GM08714 (cell line): Measurements from ENCODE around the gene PDF.
"Not testable (repeated sequence)": the region's sequence is repeated elsewhere in the genome, so short reads cannot be mapped to it uniquely, and the experiment has no call there.

Source experiments
- H3K4me3 ChIP-seq: fragments of 200-500 bp; sonication (Bioruptor generic); 2 replicates; pipeline ENCODE4 v1.5.1; 2014; ENCODE audit warnings: mild to moderate bottlenecking, low read length, inconsistent platforms
- ZNF274 ChIP-seq: IDR thresholded peaks from 2 replicates; pipeline ENCODE4 v1.6.1; 2012; ENCODE audit warnings: mild to moderate bottlenecking, low read depth, low read length

PDF gene

DNA sequence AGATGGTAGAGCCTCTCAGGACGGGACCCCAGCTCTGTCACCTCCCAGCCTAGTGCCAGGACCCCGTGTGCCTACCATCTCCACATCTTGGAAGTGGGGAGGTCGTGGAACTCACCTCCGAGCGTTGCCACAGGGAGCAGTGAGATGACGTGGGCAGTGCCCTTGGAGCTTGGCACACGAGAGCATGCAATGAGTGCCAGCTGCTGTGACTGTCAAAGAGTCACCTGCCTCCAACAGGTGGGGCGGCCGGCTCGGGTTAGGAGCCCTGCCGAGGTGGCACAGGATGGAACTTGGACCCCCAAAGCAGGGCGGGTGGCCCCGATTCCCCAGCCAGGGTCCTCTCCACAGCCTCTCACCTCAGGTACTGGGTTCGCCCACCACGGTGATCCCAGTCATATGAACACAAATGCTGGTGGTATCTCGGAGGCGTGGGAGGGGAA is 13.8 kb downstream of the PDF start:
- no peak overlapping the region for H3K4me3 ChIP-seq
- TF ChIP-seq ZNF274 = no peak

- H3K4me3 ChIP-seq = no peak overlapping the region
- no peak for TF ChIP-seq ZNF274
Observed at GRCh38 chr16:69315486-69316311, 14.7 kb downstream of the PDF start.

- TF ChIP-seq ZNF274 = no peak
- no peak overlapping the region for H3K4me3 ChIP-seq
Observed at GRCh38 chr16:69314534-69314933, 15.9 kb downstream of the PDF start.

- H3K4me3 ChIP-seq = no peak overlapping the region
- no peak for TF ChIP-seq ZNF274
Observed at GRCh38 chr16:69313469-69313868, 16.9 kb downstream of the PDF start.

DNA sequence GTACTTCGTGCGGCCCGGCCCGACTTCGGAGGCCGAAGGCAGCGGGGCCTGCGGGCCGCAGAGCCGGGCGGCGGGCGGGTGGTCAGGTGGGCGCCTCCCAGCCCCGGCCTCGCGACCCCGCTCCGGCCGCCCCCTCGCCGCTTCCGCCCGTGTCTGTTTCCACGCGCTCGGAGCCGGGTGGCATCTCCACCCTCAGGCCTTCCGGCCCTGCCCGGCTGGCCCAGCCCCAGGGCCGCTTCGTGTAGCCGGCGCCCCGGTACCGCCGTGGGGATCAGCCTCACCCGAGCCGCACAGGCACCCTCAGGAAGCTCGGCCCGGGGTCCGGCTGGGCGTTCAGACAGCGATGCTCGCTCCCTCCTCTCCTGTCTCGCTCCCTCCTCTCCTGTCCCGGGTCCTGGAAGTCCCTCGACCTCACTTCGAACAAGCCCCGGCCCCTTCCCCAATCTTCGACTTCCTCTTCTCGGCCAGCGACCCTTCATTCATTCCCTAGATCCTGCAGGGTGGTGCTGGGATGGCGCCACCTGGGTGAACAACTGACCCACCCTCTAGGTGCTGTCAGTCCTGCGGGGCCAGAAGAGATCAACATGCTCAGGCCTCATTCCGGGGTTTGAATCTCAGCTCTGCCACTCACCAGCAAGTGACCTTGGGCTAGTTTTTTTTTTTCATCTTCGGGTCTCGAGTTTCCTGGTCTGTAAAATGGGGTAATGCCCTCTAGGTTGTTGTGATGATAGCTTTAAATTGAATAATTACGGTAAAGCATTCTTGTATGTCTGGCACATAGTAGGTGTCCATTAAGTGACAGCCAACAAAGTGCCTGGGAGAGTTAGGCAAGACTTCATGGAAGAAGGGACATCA is 18.6 kb downstream of the PDF start:
- no peak for TF ChIP-seq ZNF274
- peak overlapping the region; percentile 92 for H3K4me3 ChIP-seq

DNA sequence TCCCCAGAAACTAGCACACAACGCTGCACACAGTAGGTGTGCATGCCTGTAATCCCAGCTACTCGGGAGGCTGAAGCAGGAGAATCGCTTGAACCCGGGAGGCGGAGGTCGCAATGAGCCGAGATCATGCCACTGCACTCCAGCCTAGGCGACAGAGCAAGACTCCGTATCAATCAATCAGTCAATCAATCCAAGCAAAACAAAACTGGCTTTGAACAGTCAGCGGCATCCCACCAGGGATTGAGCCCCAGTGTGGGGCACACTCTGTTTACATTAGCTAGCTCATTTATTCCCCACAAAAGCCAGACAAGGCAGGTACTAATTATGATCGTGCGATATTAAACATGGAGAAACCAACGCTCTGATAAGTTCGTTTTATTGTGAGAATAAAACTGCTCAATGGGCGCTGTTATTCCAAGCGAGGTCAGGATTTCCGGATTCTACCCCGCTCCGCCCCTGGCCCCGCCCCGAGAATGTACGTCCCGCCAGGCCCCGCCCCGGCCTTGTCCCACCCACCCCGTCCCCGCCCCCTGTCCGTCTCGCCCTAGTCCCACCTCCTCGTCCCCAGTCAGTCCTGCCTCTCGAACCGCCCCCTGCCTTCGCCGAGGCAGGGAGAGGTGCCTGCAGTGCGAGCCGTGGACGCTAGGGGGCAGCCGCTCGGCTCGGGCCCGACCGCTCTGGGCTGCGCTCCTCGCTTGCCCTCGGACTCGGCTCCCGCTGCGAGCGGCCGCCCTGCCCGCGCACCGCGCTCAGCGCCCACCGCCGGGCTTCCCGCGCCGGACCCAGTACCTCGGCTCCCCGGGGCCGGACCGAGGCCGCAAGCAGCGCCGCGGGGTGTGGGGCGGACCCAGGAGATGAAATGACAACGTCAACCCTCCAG is 19.5 kb downstream of the PDF start, which contains the start of gene VPS4A:
TSS of gene VPS4A (plus strand) at position 698 of the 880 bp plus-strand sequence. CDS start at position 860, 162 bp downstream.
- TF ChIP-seq ZNF274 = no peak
- peak within 1 kb of the TSS; percentile 92 for H3K4me3 ChIP-seq

DNA sequence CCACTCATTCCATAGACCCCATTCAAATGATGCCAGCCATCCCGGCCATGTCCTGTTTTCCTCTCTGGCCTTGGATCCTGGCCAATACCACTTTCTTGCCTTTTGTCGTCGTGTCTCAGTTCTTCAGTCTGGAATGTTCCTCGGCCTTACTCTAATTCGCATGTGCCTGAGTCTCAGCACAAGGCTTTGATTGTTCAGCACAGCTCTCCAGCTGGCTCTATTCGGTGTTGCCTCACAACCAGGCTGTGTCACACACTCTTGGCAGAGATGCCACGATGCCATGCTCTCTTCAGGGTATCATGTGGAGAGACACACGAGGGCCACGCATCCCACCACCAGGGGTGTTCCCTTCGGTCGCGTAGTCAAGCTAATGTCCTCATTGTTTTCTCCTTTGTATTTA is 21.1 kb downstream of the PDF start:
- TF ChIP-seq ZNF274 = no peak
- H3K4me3 ChIP-seq = no peak overlapping the region

DNA sequence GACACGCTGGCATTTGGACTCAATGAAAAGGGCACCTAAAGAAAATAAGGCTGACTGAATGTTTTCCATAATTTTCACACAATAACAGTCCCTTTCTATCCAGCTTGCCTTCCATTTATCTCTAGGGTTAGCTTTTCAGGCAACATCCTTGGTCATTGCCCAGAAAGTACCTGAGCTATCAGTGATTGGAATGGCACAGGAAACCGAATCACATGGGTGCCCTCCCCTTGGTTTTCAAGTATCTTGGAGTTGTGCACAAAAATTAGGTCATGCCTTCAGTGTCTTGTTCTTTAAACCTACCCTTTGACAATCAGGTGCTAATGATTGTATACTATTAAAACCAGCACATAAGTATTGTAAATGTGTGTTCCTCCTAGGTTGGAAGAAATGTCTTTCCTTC is 22.5 kb downstream of the PDF start:
- no peak for TF ChIP-seq ZNF274
- no peak overlapping the region for H3K4me3 ChIP-seq

- H3K4me3 ChIP-seq = no peak overlapping the region
- TF ChIP-seq ZNF274 = no peak
Observed at GRCh38 chr16:69307091-69307490, 23.3 kb downstream of the PDF start.

DNA sequence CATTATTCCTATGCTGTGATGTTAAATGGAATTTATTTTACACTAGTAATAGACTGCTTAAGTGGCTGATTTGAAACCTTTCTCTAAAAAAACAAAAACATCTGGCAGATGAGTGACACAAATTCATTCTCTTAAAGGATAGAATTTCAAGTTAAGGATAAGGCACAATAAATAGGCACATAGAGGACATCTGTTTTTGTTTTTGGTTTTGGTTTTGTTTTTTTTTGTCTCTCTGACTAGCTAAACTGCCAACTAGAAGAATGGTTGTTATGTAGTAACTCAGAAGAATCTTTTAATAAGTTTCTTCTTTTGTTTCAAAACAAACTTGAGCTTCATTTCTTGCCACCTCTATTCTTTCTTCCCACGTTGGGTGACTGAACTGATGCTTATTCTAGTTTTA is 24.4 kb downstream of the PDF start:
- no peak for TF ChIP-seq ZNF274
- H3K4me3 ChIP-seq = no peak overlapping the region

DNA sequence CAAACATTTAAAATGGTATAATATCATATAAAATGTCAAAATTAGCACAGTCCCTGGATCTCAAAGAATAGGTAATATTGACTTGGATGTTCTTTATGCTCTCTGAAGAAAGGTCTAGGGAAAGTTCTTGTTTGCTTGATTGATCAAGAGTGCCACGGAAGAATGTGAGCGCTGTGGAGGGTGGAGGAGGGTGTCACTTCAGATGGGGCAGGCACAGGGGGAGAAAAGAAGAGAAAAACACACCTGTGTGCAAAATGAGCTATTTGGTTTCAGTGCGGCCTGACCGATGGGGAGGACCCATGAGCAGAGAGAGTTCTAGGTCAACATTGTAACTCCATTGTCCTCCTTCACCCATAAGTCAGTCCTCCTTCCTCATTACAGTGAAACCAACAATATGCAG is 28.1 kb downstream of the PDF start:
- no peak for TF ChIP-seq ZNF274
- H3K4me3 ChIP-seq = no peak overlapping the region

DNA sequence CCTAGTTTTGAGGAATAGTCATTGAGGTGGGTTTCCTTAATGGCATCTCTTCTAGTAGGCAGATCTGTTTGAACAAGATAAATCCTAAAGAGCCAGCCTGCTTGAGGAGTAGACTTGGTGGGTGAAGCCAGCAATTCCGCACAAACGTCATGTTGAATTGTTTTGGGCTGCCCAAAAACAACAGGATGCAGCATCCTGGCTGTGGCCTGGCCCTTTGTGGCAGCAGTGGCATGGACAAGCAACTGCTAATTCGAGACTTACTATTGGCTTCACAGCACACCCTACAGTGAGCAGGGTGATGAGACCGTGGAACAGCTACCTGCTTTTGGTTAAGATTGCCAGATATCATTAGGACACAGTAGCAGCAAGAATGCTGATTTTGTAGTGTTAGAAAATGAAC is 28.5 kb downstream of the PDF start:
- no peak for TF ChIP-seq ZNF274
- no peak overlapping the region for H3K4me3 ChIP-seq

- no peak for TF ChIP-seq ZNF274
- no peak overlapping the region for H3K4me3 ChIP-seq
Observed at GRCh38 chr16:69301187-69301586, 29.2 kb downstream of the PDF start.

GRCh38 chr16:69298261-69298660 is 32.1 kb downstream of the PDF start:
- no peak overlapping the region for H3K4me3 ChIP-seq
- no peak for TF ChIP-seq ZNF274

DNA sequence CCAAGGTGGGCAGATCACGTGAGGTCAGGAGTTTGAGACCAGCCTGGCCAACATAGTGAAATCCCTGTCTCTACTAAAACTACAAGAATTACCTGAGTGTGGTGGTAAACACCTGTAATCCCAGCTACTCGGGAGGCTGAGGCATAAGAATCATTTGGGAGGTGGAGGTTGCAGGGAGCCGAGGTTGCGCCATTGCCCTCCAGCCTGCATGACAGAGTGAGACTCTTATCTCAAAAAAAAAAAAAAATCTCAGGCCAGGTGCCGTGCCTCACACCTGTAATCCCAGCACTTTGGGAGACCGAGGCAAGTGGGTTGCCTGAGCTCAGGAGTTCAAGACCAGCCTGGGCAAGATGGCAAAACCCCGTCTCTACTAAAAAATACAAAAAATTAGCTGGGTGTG is 33.6 kb downstream of the PDF start:
- H3K4me3 ChIP-seq = not testable (repeated sequence)
